H9 (cell line): ENCODE measurements around the gene NBPF4. TPM values are rescaled to one million over a fixed set of nuclear protein-coding genes. Genes with fewer than 3 reads are reported as not detected.
"Not testable (repeated sequence)": the region's sequence is repeated elsewhere in the genome, so short reads cannot be mapped to it uniquely, and the experiment has no call there.

ENCODE experiments used
- DNase-seq: peaks from one replicate; pipeline ENCODE4 v3.0.0-alpha.2; 2017
- H2AFZ ChIP-seq: one replicate; pipeline ENCODE4 v1.6.1; 2013; ENCODE audit warnings: mild to moderate bottlenecking, low read length, control low read depth, moderate library complexity
- H2AK5ac ChIP-seq: 2 replicates; pipeline ENCODE4 v1.6.1; 2013; ENCODE audit warnings: low read length, control low read depth, mixed read lengths; ENCODE audit not compliant: insufficient read length
- H2BK120ac ChIP-seq: one replicate; pipeline ENCODE4 v1.6.1; 2013; ENCODE audit warnings: low read depth, mild to moderate bottlenecking, low read length, control low read depth, inconsistent platforms; ENCODE audit not compliant: poor library complexity, severe bottlenecking
- H2BK12ac ChIP-seq: 2 replicates; pipeline ENCODE4 v1.6.1; 2013; ENCODE audit warnings: low read length, control low read depth, mixed read lengths, low read depth; ENCODE audit not compliant: insufficient read length
- H2BK15ac ChIP-seq: 2 replicates; pipeline ENCODE4 v1.6.1; 2013; ENCODE audit warnings: low read depth, low read length, control low read depth
- H2BK20ac ChIP-seq: one replicate; pipeline ENCODE4 v1.6.1; 2013; ENCODE audit warnings: low read depth, mild to moderate bottlenecking, low read length, control low read depth, inconsistent platforms; ENCODE audit not compliant: poor library complexity, severe bottlenecking
- H2BK5ac ChIP-seq: 2 replicates; pipeline ENCODE4 v1.6.1; 2013; ENCODE audit warnings: low read length, control low read depth, mixed read lengths; ENCODE audit not compliant: insufficient read length
- H3K14ac ChIP-seq: 2 replicates; pipeline ENCODE4 v1.6.1; 2013; ENCODE audit warnings: low read length, control low read depth; ENCODE audit not compliant: insufficient read depth
- H3K18ac ChIP-seq: 2 replicates; pipeline ENCODE4 v1.6.1; 2013; ENCODE audit warnings: low read depth, mild to moderate bottlenecking, mixed read lengths, low read length, control low read depth; ENCODE audit not compliant: insufficient read length
- H3K23ac ChIP-seq: 2 replicates; pipeline ENCODE4 v1.6.1; 2013; ENCODE audit warnings: low read length, control low read depth, mixed read lengths, low read depth; ENCODE audit not compliant: insufficient read length
- H3K23me2 ChIP-seq: 2 replicates; pipeline ENCODE4 v1.6.1; 2013; ENCODE audit warnings: low read depth, mild to moderate bottlenecking, mixed read lengths, low read length, control low read depth; ENCODE audit not compliant: insufficient read length, poor library complexity, severe bottlenecking
- H3K27ac ChIP-seq: 2 replicates; pipeline ENCODE4 v1.5.1; 2013; ENCODE audit warnings: low read length, control low read depth, mixed read lengths, low read depth; ENCODE audit not compliant: insufficient read length
- H3K27me3 ChIP-seq: 2 replicates; pipeline ENCODE4 v1.6.1; 2013; ENCODE audit warnings: low read length, control low read depth, inconsistent platforms; ENCODE audit not compliant: insufficient read depth
- H3K4ac ChIP-seq: 2 replicates; pipeline ENCODE4 v1.6.1; 2013; ENCODE audit warnings: low read depth, mild to moderate bottlenecking, control low read depth, inconsistent platforms, low read length, moderate library complexity
- H3K4me1 ChIP-seq: 2 replicates; pipeline ENCODE4 v1.6.1; 2013; ENCODE audit warnings: low read length, control low read depth, inconsistent platforms; ENCODE audit not compliant: insufficient read depth
- H3K4me2 ChIP-seq: 2 replicates; pipeline ENCODE4 v1.6.1; 2013; ENCODE audit warnings: low read length, control low read depth, mixed read lengths; ENCODE audit not compliant: insufficient read length, insufficient read depth
- H3K56ac ChIP-seq: 2 replicates; pipeline ENCODE4 v1.6.1; 2013; ENCODE audit warnings: low read depth, mild to moderate bottlenecking, mixed read lengths, low read length, control low read depth; ENCODE audit not compliant: insufficient read length
- H3K79me1 ChIP-seq: 2 replicates; pipeline ENCODE4 v1.6.1; 2013; ENCODE audit warnings: low read depth, mild to moderate bottlenecking, moderate library complexity, low read length, control low read depth, inconsistent platforms; ENCODE audit not compliant: insufficient read depth, poor library complexity, severe bottlenecking
- H3K79me2 ChIP-seq: 2 replicates; pipeline ENCODE4 v1.6.1; 2013; ENCODE audit warnings: low read length, control low read depth, inconsistent platforms; ENCODE audit not compliant: insufficient read depth
- H3K9ac ChIP-seq: 2 replicates; pipeline ENCODE4 v1.6.1; 2013; ENCODE audit warnings: low read length, control low read depth, mixed read lengths; ENCODE audit not compliant: insufficient read length; ENCODE audit errors: extremely low read depth
- H3K9me3 ChIP-seq: one replicate; pipeline ENCODE4 v1.6.1; 2013; ENCODE audit warnings: low read depth, low read length, inconsistent platforms; ENCODE audit not compliant: control insufficient read depth
- H3T11ph ChIP-seq: one replicate; pipeline ENCODE4 v1.6.1; 2013; ENCODE audit warnings: mild to moderate bottlenecking, low read length, control low read depth, inconsistent platforms
- H4K20me1 ChIP-seq: one replicate; pipeline ENCODE4 v1.6.1; 2013; ENCODE audit not compliant: control insufficient read depth, insufficient read length, insufficient read depth
- H4K5ac ChIP-seq: 2 replicates; pipeline ENCODE4 v1.6.1; 2013; ENCODE audit warnings: low read depth, mild to moderate bottlenecking, mixed read lengths, low read length, control low read depth; ENCODE audit not compliant: insufficient read length
- H4K8ac ChIP-seq: replicated peaks from 2 replicates; pipeline ENCODE4 v1.6.1; 2013; ENCODE audit warnings: low read length, control low read depth, mixed read lengths, low read depth; ENCODE audit not compliant: insufficient read length
- H4K91ac ChIP-seq: 2 replicates; pipeline ENCODE4 v1.6.1; 2013; ENCODE audit warnings: low read depth, mild to moderate bottlenecking, moderate library complexity, mixed read lengths, low read length, control low read depth; ENCODE audit not compliant: insufficient read length
- H3K27ac Mint-ChIP-seq, 3 experiments: 2 replicates in 2 of 3; 3 replicates in 1 of 3; pipeline ENCODE4 v1.8.0; 2020 to 2021; ENCODE audit warnings: mixed read lengths in 3 of 3, mild to moderate bottlenecking in 1 of 3, moderate library complexity in 1 of 3
- H3K27me3 Mint-ChIP-seq: 2 replicates; pipeline ENCODE4 v1.8.0; 2021; ENCODE audit warnings: low read depth, mild to moderate bottlenecking, moderate library complexity, mixed read lengths
- H3K36me3 Mint-ChIP-seq, 3 experiments: 2 replicates in 2 of 3; 3 replicates in 1 of 3; pipeline ENCODE4 v1.8.0; 2020 to 2021; ENCODE audit warnings: low read depth in 3 of 3, mixed read lengths in 3 of 3; ENCODE audit not compliant: insufficient read depth in 1 of 3
- H3K4me1 Mint-ChIP-seq, 2 experiments: 2 replicates each; pipeline ENCODE4 v1.8.0; 2020; ENCODE audit warnings: mixed read lengths in 2 of 2
- H3K4me3 Mint-ChIP-seq, 2 experiments: 2 replicates in 1 of 2; 3 replicates in 1 of 2; pipeline ENCODE4 v1.8.0; 2020 to 2021; ENCODE audit warnings: mild to moderate bottlenecking in 2 of 2, mixed read lengths in 2 of 2, moderate library complexity in 1 of 2
- H3K9me3 Mint-ChIP-seq, 2 experiments: 2 replicates in 1 of 2; 3 replicates in 1 of 2; pipeline ENCODE4 v1.8.0; 2020; ENCODE audit warnings: mild to moderate bottlenecking in 2 of 2, mixed read lengths in 2 of 2, moderate library complexity in 1 of 2
- WGBS: extraction: QIAGEN DNeasy Blood & Tissue Kit; methylation state at CpG from one replicate; pipeline ENCODE4 v1.1.7; 2013; ENCODE audit warnings: missing lambda C conversion rate, low lambda C conversion rate, mixed read lengths; ENCODE audit not compliant: insufficient read length; ENCODE audit errors: extremely low coverage; 5-methylcytosine and 5-hydroxymethylcytosine counted together
- total RNA-seq: library from RNA; stranded (reverse); gene quantifications from 2 replicates; pipeline ENCODE4 v1.2.1, GENCODE V29; 2021

Gene NBPF4
- total RNA-seq, 1 experiment from 2014 or later = not detected

DNA sequence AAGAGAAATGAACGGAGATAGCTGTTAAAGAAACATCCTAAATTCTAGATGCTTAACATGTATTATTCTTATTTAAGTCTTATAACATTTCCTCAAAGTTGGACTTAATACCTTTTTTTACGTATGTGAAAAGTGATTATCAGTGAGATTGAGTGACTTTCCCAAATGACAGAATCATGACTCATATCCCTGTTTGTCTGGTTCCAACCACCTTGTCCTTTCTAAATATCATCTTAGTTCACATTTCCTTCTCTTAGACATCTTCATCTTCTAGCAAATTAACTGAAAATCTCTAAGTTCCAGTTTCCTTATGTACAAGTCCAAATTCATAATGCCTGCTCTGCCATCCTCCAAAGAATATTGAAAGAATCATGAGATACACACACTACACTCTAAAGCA is 26.9 kb downstream of the NBPF4 start:
- H3K79me1 ChIP-seq, H2AK5ac ChIP-seq, H3K4me2 ChIP-seq, H3K23me2 ChIP-seq, H3K36me3 Mint-ChIP-seq, H2BK5ac ChIP-seq, H4K5ac ChIP-seq, H3T11ph ChIP-seq, H4K20me1 ChIP-seq, H3K4ac ChIP-seq, H3K9me3 ChIP-seq, H2BK120ac ChIP-seq, H3K27me3 ChIP-seq, H4K91ac ChIP-seq, DNase-seq, H3K9me3 Mint-ChIP-seq, H3K14ac ChIP-seq, H3K56ac ChIP-seq, H3K4me3 Mint-ChIP-seq, H2BK12ac ChIP-seq, H3K9ac ChIP-seq, H2AFZ ChIP-seq, H3K79me2 ChIP-seq, H3K27me3 Mint-ChIP-seq, H3K4me1 Mint-ChIP-seq, H3K27ac ChIP-seq, H2BK20ac ChIP-seq, H3K27ac Mint-ChIP-seq, H3K4me1 ChIP-seq, H3K18ac ChIP-seq, H3K23ac ChIP-seq, H2BK15ac ChIP-seq, H4K8ac ChIP-seq: not testable (repeated sequence)
- WGBS = no CpG with 5 or more reads among the region's 2 CpGs

DNA sequence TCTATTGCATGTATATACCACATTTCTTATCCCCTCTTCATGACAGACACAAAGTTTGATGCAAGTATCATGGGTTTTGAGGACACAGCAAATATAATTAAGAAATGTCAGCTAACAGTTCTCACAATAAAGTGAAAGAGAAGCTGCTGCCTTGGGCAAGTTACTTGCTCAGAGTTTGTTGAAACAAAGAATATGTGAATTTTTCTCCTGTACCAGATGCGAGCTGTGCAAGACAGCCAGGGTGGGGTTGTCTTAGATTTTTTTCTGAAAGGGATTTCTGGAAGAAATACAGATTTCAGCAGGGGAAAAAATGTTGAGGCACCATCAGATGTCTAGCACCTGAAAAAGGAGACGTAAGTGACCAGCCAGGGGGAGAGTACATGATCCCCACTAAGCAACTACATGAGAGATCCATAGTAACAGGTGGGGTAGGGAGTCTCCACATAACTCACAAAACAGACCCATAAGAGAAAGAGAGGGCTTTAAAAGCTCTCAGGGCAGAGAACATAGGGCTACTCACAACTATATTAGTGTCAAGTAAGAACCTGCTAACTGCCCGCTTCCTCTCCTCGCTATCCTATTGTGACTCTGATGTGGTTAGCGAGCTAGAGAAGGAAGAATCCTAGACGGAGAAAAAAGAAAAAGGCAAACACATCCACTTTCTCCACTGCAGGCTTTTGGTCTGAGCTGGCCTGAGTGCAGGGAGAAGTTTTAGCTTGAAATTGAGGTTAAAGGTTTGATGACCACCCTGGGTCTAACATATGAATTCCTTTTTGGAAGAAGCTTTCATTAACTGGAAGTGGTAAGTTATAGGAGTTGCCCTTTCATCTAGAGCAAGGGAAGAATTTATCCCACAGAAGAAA is 27.6 kb downstream of the NBPF4 start:
- not testable (repeated sequence) for H2BK12ac ChIP-seq, H4K8ac ChIP-seq, H3K4me2 ChIP-seq, H3K79me2 ChIP-seq, H2BK20ac ChIP-seq, H3K56ac ChIP-seq, H2BK5ac ChIP-seq, H2BK120ac ChIP-seq, H3K14ac ChIP-seq, H3K9me3 ChIP-seq, H3K4ac ChIP-seq, H4K91ac ChIP-seq, H2AK5ac ChIP-seq, H3K4me3 Mint-ChIP-seq, H3K18ac ChIP-seq, H3K27ac Mint-ChIP-seq, H3T11ph ChIP-seq, H2AFZ ChIP-seq, H3K9ac ChIP-seq, H3K23ac ChIP-seq, H2BK15ac ChIP-seq, H3K4me1 Mint-ChIP-seq, H3K27ac ChIP-seq, DNase-seq, H4K5ac ChIP-seq, H3K79me1 ChIP-seq, H3K36me3 Mint-ChIP-seq, H3K9me3 Mint-ChIP-seq, H3K27me3 ChIP-seq, H3K27me3 Mint-ChIP-seq, H3K23me2 ChIP-seq, H3K4me1 ChIP-seq, H4K20me1 ChIP-seq
- WGBS = no CpG with 5 or more reads among the region's 6 CpGs
